Activated CD8-positive, alpha-beta T cell treated with anti-CD3 and anti-CD28 coated beads for 36 hours (primary cell): ENCODE data around the gene SYNE2. TPM values are rescaled to one million over a fixed set of nuclear protein-coding genes. Genes with fewer than 3 reads are reported as not detected.
"Not testable (repeated sequence)": the region's sequence is repeated elsewhere in the genome, so short reads cannot be mapped to it uniquely, and the experiment has no call there.

ENCODE experiments used
- ATAC-seq: fragments of 200-7000 bp; cut with Tn5 transposase; one replicate; pipeline ENCODE4 v1.10.0; 2021; ENCODE audit warnings: mild to moderate bottlenecking, moderate library complexity
- CTCF ChIA-PET: fragments of 350-600 bp; sonication (Branson Sonifier 250); formaldehyde crosslinking; loops from one replicate; lab custom pipeline; 2021; ENCODE audit warnings: antibody characterized with exemption; lab: Charles Lee
- POLR2A ChIA-PET: fragments of 350-600 bp; sonication (Branson Sonifier 250); formaldehyde crosslinking; loops from one replicate; lab custom pipeline; 2021; ENCODE audit warnings: antibody characterized with exemption; lab: Charles Lee
- DNase-seq: peaks from one replicate; pipeline ENCODE4 v3.0.0-alpha.2; 2020
- H3K27ac Mint-ChIP-seq: one replicate; pipeline ENCODE4 v1.8.0; 2021; ENCODE audit warnings: mild to moderate bottlenecking, mixed read lengths
- H3K27me3 Mint-ChIP-seq: one replicate; pipeline ENCODE4 v1.8.0; 2021; ENCODE audit warnings: mixed read lengths
- H3K36me3 Mint-ChIP-seq: one replicate; pipeline ENCODE4 v1.8.0; 2021; ENCODE audit warnings: low read depth, mixed read lengths
- H3K4me1 Mint-ChIP-seq: one replicate; pipeline ENCODE4 v1.8.0; 2021; ENCODE audit warnings: low read depth, mixed read lengths
- H3K4me3 Mint-ChIP-seq: one replicate; pipeline ENCODE4 v1.8.0; 2021; ENCODE audit warnings: mild to moderate bottlenecking, moderate library complexity, mixed read lengths
- H3K9me3 Mint-ChIP-seq: one replicate; pipeline ENCODE4 v1.8.0; 2021; ENCODE audit warnings: mixed read lengths
- intact Hi-C: fragments of 100-400 bp; cut with micrococcal nuclease; formaldehyde crosslinking; loops from one replicate; pipeline ENCODE4 v1.10.0; 2022
- total RNA-seq, 2 experiments: library from RNA; stranded (reverse); gene quantifications; one replicate each; pipeline ENCODE4 v1.2.3, GENCODE V29; 2021
- TF ChIP-seq, protein P1 (sequence below): fragments of 200-600 bp; IDR thresholded peaks from one replicate; pipeline ENCODE4 v1.8.0; 2022; ENCODE audit warnings: antibody characterized with exemption, mild to moderate bottlenecking

Gene SYNE2
- total RNA-seq, 2 experiments from 2014 or later: 28.1 to 29.0 TPM

DNA sequence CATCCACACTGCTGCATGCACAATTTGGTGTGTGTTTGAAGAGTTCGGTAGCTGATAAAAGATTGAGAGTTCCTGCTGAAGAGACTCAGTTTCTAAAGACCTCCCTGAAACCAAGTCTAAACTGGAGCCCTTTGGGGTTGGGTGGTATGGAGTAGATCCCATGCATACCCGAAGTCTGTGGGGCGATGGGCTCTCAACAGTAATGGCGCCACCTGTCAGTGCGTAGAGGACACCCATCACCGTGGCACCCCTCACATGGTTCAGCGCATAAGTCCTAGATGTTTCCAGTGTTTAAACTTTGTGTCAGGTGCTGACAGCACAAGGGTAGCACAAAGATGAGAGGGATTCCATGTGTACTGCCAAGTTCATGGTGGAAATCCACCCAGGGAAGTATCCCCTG, 355.5 kb downstream of the SYNE2 start:
- intact Hi-C loops: no loop called here
- no peaks in the 10 kb centered on the region for H3K9me3 Mint-ChIP-seq
- no peaks in the 10 kb centered on the region for H3K36me3 Mint-ChIP-seq
- ATAC-seq (no peak), DNase-seq (no peak)
- ChIA-PET CTCF (interaction anchor here (4.1 kb wide), 1 partner anchor 9 kb away, joined by 14 read pairs; no protein-coding TSS in a partner anchor), POLR2A (no interaction called here)
- no peaks in the 10 kb centered on the region for H3K4me1 Mint-ChIP-seq
- TF ChIP-seq, protein P1, sequence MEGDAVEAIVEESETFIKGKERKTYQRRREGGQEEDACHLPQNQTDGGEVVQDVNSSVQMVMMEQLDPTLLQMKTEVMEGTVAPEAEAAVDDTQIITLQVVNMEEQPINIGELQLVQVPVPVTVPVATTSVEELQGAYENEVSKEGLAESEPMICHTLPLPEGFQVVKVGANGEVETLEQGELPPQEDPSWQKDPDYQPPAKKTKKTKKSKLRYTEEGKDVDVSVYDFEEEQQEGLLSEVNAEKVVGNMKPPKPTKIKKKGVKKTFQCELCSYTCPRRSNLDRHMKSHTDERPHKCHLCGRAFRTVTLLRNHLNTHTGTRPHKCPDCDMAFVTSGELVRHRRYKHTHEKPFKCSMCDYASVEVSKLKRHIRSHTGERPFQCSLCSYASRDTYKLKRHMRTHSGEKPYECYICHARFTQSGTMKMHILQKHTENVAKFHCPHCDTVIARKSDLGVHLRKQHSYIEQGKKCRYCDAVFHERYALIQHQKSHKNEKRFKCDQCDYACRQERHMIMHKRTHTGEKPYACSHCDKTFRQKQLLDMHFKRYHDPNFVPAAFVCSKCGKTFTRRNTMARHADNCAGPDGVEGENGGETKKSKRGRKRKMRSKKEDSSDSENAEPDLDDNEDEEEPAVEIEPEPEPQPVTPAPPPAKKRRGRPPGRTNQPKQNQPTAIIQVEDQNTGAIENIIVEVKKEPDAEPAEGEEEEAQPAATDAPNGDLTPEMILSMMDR: no peak
- no peaks in the 10 kb centered on the region for H3K27me3 Mint-ChIP-seq
- H3K4me3 Mint-ChIP-seq: no peak overlapping the region
- H3K27ac Mint-ChIP-seq: no peak overlapping the region

DNA sequence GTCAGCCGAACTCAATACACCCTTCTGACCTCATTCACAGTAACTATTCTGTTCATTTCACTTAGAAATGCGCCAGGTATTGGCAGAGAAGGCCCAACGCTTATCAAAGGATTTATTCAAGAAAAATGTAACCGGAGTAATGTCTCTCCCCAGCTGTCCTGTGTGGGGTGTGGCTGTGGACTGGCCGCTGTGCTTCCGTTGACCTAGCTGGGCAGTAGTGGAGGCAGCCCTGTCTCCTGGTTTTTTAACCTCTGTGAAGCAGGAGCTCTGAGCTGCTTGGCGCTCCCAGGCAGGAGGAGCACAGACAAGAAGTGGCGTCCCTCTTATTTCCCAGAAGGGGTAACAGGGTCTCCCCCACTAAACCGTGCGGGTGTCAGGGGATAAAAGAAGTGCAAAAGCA, 356.2 kb downstream of the SYNE2 start:
- Mint-ChIP-seq H3K4me3 (no peak overlapping the region), H3K9me3 (no peaks in the 10 kb centered on the region), H3K27me3 (no peaks in the 10 kb centered on the region), H3K36me3 (peaks cover 2% of the 10 kb centered on the region), H3K4me1 (no peaks in the 10 kb centered on the region), H3K27ac (no peak overlapping the region)
- CTCF ChIA-PET: interaction anchor here (1.2 to 4.1 kb wide), 2 partner anchors 9 to 95 kb away, joined by 3 to 14 read pairs; no protein-coding TSS in a partner anchor
- DNase-seq (no peak), ATAC-seq (no peak)
- intact Hi-C loops: no loop called here
- POLR2A ChIA-PET: no interaction called here
- TF ChIP-seq, protein P1: no peak

DNA sequence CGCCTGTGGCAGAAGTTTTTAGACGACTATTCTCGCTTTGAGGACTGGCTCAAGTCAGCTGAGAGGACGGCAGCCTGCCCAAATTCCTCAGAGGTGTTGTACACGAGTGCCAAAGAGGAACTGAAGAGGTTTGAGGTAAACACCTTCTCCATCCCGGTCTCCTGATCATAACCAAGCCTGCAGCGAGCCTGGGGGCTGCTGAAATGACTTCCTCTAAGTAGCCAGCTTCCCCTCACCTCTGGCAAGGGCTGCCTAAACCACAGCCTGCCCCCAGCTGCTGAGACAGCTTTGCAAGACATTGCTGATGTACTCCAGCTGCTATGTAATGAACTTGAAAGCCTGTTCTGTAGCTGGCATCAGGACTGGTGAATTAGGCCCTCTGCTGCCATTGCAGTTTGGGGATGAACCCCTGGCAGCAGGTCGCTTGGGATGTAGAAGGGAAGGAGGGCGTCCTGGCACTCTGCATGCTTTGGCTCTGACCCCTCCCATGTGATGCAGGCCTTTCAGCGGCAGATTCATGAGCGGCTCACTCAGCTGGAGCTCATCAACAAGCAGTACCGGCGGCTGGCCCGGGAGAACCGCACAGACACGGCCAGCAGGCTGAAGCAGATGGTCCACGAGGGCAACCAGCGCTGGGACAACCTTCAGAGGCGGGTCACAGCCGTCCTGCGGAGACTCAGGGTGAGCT, 356.8 kb downstream of the SYNE2 start:
- H3K36me3 Mint-ChIP-seq: peaks cover 2% of the 10 kb centered on the region
- no peaks in the 10 kb centered on the region for H3K9me3 Mint-ChIP-seq
- H3K27me3 Mint-ChIP-seq: no peaks in the 10 kb centered on the region
- POLR2A ChIA-PET: no interaction called here
- no peak overlapping the region for H3K4me3 Mint-ChIP-seq
- ATAC-seq (no peak), DNase-seq (no peak)
- CTCF ChIA-PET: interaction anchor here (1.2 to 4.1 kb wide), 2 partner anchors 8 to 94 kb away, joined by 3 to 14 read pairs; no protein-coding TSS in a partner anchor
- H3K27ac Mint-ChIP-seq: no peak overlapping the region
- H3K4me1 Mint-ChIP-seq: no peaks in the 10 kb centered on the region
- TF ChIP-seq, protein P1: no peak
- intact Hi-C loops: no loop called here

DNA sequence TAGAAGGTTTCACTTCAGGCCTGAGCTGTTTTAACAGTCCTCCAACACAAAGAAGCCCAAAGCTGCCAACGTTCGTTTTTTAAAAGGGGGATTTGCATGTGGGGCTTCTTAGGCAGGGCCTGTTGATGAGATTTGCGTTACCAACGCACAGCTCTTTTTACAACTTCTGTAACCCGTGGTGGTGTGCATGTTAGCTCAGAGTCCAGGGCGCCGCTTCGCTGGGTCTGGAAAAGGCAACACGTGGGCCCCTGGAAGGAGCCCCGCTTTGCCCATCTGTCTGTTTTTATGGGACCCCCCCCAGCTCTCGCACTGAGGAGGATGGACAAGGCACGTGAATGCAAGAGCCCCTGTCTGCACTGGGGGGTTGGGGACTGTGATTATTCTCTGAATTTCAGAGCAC, 357.4 kb downstream of the SYNE2 start:
- no peaks in the 10 kb centered on the region for H3K27me3 Mint-ChIP-seq
- POLR2A ChIA-PET: no interaction called here
- peaks cover 4% of the 10 kb centered on the region for H3K36me3 Mint-ChIP-seq
- no peaks in the 10 kb centered on the region for H3K9me3 Mint-ChIP-seq
- no peak for ATAC-seq
- TF ChIP-seq, protein P1: no peak
- no peaks in the 10 kb centered on the region for H3K4me1 Mint-ChIP-seq
- CTCF ChIA-PET: interaction anchor here (1.2 kb wide), 1 partner anchor 94 kb away, joined by 3 read pairs; no protein-coding TSS in a partner anchor
- DNase-seq: no peak
- H3K4me3 Mint-ChIP-seq: no peak overlapping the region
- no peak overlapping the region for H3K27ac Mint-ChIP-seq
- intact Hi-C loops: no loop called here

DNA sequence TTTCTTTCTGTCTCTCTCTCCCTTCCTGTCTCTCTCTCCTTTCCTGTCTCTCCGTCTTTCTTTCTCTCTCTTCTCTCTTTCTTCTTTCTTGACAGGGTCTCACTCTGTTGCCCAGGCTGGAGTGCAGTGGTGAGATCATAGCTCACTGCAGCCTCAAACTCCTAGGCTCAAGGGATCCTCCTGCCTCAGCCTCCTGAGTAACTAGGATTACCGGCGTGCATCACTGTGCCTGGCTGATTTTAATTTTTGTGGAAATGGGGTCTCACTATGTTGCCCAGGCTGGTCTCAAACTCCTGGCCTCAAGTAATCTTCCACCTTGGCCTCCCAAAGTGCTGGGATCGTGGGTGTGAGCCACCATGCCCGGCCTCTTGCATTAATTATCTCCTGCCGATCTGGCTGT, 358.1 kb downstream of the SYNE2 start:
- H3K27me3 Mint-ChIP-seq, POLR2A ChIA-PET, H3K4me3 Mint-ChIP-seq, H3K9me3 Mint-ChIP-seq, H3K27ac Mint-ChIP-seq, ATAC-seq, H3K4me1 Mint-ChIP-seq, DNase-seq, intact Hi-C loops, H3K36me3 Mint-ChIP-seq: not testable (repeated sequence)
- CTCF ChIA-PET: interaction anchor here (0.9 to 2.1 kb wide), 2 partner anchors 10 to 93 kb away, joined by 3 to 5 read pairs; no protein-coding TSS in a partner anchor
